ENCODE data around the gene SCN4B. TPM values are rescaled to one million over a fixed set of nuclear protein-coding genes. Genes with fewer than 3 reads are reported as not detected.

Gene SCN4B
- total and polyA plus RNA-seq, 2 of the 8 experiments (the other 6 are each of a cell fraction or from before 2014, with no cell fraction given), result 2.8 to 4.9 TPM

DNA sequence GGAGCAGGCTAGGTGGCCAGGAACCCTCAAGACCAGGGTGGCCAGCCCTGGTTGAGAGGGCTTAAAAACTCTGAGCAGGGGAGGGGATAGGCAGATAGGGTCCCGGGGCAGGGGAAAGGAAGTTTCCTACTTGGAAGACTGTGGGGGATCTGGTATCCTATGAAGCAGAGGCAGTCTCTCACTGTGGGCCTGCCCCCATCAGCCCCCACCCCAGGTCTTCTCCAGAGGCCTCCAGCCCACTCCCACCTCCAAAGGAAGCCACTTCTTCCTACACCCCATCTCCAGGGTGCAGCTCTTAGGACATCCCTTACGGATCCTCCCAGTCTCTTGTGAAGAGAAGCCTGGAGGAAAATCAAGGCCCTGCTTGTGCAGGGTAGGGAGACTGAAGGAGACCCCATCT lies 16.3 kb downstream of the SCN4B start:
- Histone ChIP-seq H3K4me2 (ENCODE audit: insufficient read depth in 1 of 2, low read depth in 2 of 2, low read length in 2 of 2) (no peak overlapping the region), H2BK12ac (ENCODE audit: low read depth, low read length) (no peak overlapping the region), H3K9me3 (ENCODE audit: insufficient read depth in 2 of 2, low read depth in 1 of 2, low read length in 1 of 2) (no peaks in the 10 kb centered on the region), H4K8ac (ENCODE audit: extremely low read depth, insufficient read depth, low read length) (no peak overlapping the region), H3K18ac (ENCODE audit: extremely low read depth, low read length) (no peak overlapping the region), H2AFZ (ENCODE audit: low read length) (no peak overlapping the region), H2BK20ac (ENCODE audit: low read length) (no peak overlapping the region), H4K5ac (ENCODE audit: insufficient read length, low read depth, low read length) (no peak overlapping the region), H3K4ac (replicated peaks; ENCODE audit: insufficient read length, low read depth, low read length) (no peak overlapping the region), H3K79me1 (ENCODE audit: low read depth, low read length) (no peaks in the 10 kb centered on the region), H3K79me2 (ENCODE audit: control insufficient read depth in 1 of 2, insufficient read depth in 2 of 2, low read length in 2 of 2) (no peaks in the 10 kb centered on the region), H2BK120ac (replicated peaks; ENCODE audit: low read depth, low read length) (no peak overlapping the region), H2BK5ac (ENCODE audit: low read depth, low read length) (no peak overlapping the region), H2BK15ac (ENCODE audit: low read length) (no peak overlapping the region), H3K23ac (ENCODE audit: insufficient read length) (no peak overlapping the region), H3K4me3 (ENCODE audit: extremely low read depth in 1 of 4, insufficient read depth in 2 of 4, low read depth in 3 of 4, low read length in 4 of 4) (no peak overlapping the region), H3K27ac (ENCODE audit: low read depth, low read length) (no peak overlapping the region), H3K27me3 (replicated peaks in 1 of 4; ENCODE audit: control insufficient read depth in 3 of 4, extremely low read depth in 1 of 4, insufficient read depth in 3 of 4, low read length in 3 of 4) (no peaks in the 10 kb centered on the region), H3K14ac (ENCODE audit: insufficient read length) (no peak overlapping the region), H3K23me2 (ENCODE audit: low read depth, low read length) (no peaks in the 10 kb centered on the region), H3K4me1 (replicated peaks in 1 of 4; ENCODE audit: control insufficient read depth in 3 of 4, insufficient read depth in 4 of 4, low read length in 3 of 4) (no peaks in the 10 kb centered on the region), H4K91ac (replicated peaks; ENCODE audit: insufficient read length, low read length) (no peak overlapping the region), H4K20me1 (replicated peaks in 1 of 2; ENCODE audit: control insufficient read depth in 1 of 2, insufficient read depth in 2 of 2, low read length in 2 of 2) (no peaks in the 10 kb centered on the region), H3K9ac (replicated peaks in 1 of 4; ENCODE audit: extremely low read depth in 1 of 4, low read depth in 3 of 4, low read length in 3 of 4) (no peak overlapping the region), H3K56ac (replicated peaks; ENCODE audit: insufficient read length, low read depth, low read length) (no peak overlapping the region), H3K36me3 (ENCODE audit: control insufficient read depth in 2 of 4, insufficient read depth in 4 of 4, low read length in 3 of 4) (no peaks in the 10 kb centered on the region), H2AK5ac (ENCODE audit: low read depth, low read length) (no peak overlapping the region)
- FAIRE-seq (no peak), DNase-seq (ENCODE audit: low read depth in 1 of 2, low spot score in 2 of 2) (no peak)
- POLR2A ChIA-PET (ENCODE audit: partially characterized antibody), result no interaction called here
- CTCF ChIA-PET (ENCODE audit: partially characterized antibody), result interaction anchor here (1.6 to 3.3 kb wide), 2 partner anchors 9 to 35 kb away, joined by 5 to 11 read pairs; no protein-coding TSS in a partner anchor
- WGBS, 2 experiments (ENCODE audit: extremely low coverage in 1 of 2, insufficient coverage in 1 of 2, insufficient read length in 1 of 2, insufficient replicate concordance in 2 of 2, low coverage in 1 of 2, low lambda C conversion rate in 2 of 2, missing lambda C conversion rate in 1 of 2), result 100% methylated on average over 2 of the region's 2 CpGs; no CpG with 5 or more reads in 1 of the 2 experiments
- TF ChIP-seq FOSL1 (IDR thresholded peaks at IDR 0.05; ENCODE audit: insufficient read depth, low read depth, low read length) (no peak), CEBPB (IDR thresholded peaks at IDR 0.05; ENCODE audit: low read depth, low read length) (no peak), HDAC6 (IDR thresholded peaks at IDR 0.05; ENCODE audit: low read depth, low read length) (no peak), RXRA (IDR thresholded peaks at IDR 0.05; ENCODE audit: insufficient read depth, low read depth, low read length) (no peak), POU5F1 (IDR thresholded peaks at IDR 0.05; ENCODE audit: low read depth, low read length) (no peak), SUZ12 (IDR thresholded peaks at IDR 0.05; ENCODE audit: low read length) (no peak), CTBP2 (IDR thresholded peaks at IDR 0.05; ENCODE audit: borderline replicate concordance, insufficient read depth, insufficient read length, low read length) (no peak), HDAC2 (IDR thresholded peaks at IDR 0.05; ENCODE audit: borderline replicate concordance in 1 of 2, low read depth in 2 of 2, low read length in 2 of 2) (no peak), E2F6 (IDR thresholded peaks at IDR 0.05) (no peak), MAFK (IDR thresholded peaks at IDR 0.05; ENCODE audit: low read depth, low read length) (no peak)
- TF ChIP-seq, protein P1, sequence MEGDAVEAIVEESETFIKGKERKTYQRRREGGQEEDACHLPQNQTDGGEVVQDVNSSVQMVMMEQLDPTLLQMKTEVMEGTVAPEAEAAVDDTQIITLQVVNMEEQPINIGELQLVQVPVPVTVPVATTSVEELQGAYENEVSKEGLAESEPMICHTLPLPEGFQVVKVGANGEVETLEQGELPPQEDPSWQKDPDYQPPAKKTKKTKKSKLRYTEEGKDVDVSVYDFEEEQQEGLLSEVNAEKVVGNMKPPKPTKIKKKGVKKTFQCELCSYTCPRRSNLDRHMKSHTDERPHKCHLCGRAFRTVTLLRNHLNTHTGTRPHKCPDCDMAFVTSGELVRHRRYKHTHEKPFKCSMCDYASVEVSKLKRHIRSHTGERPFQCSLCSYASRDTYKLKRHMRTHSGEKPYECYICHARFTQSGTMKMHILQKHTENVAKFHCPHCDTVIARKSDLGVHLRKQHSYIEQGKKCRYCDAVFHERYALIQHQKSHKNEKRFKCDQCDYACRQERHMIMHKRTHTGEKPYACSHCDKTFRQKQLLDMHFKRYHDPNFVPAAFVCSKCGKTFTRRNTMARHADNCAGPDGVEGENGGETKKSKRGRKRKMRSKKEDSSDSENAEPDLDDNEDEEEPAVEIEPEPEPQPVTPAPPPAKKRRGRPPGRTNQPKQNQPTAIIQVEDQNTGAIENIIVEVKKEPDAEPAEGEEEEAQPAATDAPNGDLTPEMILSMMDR (IDR thresholded peaks at IDR 0.05; ENCODE audit: control extremely low read depth in 1 of 3, insufficient read depth in 1 of 3, low read depth in 1 of 3, low read length in 3 of 3), result no peak

Measured in H1 (cell line).